ENCODE results near the gene APBB2. TPM values are rescaled to one million over a fixed set of nuclear protein-coding genes. Genes with fewer than 3 reads are reported as not detected.

The APBB2 gene
- total RNA-seq, 1 experiment from 2014 or later: 17.7 TPM

- CTCF ChIA-PET: no interaction called here
- Mint-ChIP-seq H3K4me3 (ENCODE audit: low read depth, unreplicated experiment) (no peak overlapping the region), H3K27me3 (ENCODE audit: unreplicated experiment) (no peaks in the 10 kb centered on the region), H3K27ac (ENCODE audit: unreplicated experiment) (no peak overlapping the region), H3K9me3 (ENCODE audit: low read depth, unreplicated experiment) (peaks cover 2% of the 10 kb centered on the region), H3K36me3 (ENCODE audit: insufficient read depth, unreplicated experiment) (no peaks in the 10 kb centered on the region), H3K4me1 (ENCODE audit: low read depth, unreplicated experiment) (no peaks in the 10 kb centered on the region)
- no peak for DNase-seq
- BruUV-seq (replicated peaks): no TSS peak
- no peak for TF ChIP-seq CTCF (IDR thresholded peaks at IDR 0.05; ENCODE audit: unreplicated experiment)
- intact Hi-C loops (cut with micrococcal nuclease; ENCODE audit: unreplicated experiment): no loop called here
These were observed 172.8 kb downstream of the APBB2 start for GRCh38 chr4:41041551-41041950.

GRCh38 chr4:41039317-41039716 is 175.0 kb downstream of the APBB2 start:
- no peak for TF ChIP-seq CTCF (IDR thresholded peaks at IDR 0.05; ENCODE audit: unreplicated experiment)
- Mint-ChIP-seq H3K27ac (ENCODE audit: unreplicated experiment) (no peak overlapping the region), H3K27me3 (ENCODE audit: unreplicated experiment) (no peaks in the 10 kb centered on the region), H3K4me3 (ENCODE audit: low read depth, unreplicated experiment) (no peak overlapping the region), H3K9me3 (ENCODE audit: low read depth, unreplicated experiment) (no peaks in the 10 kb centered on the region), H3K4me1 (ENCODE audit: low read depth, unreplicated experiment) (no peaks in the 10 kb centered on the region), H3K36me3 (ENCODE audit: insufficient read depth, unreplicated experiment) (no peaks in the 10 kb centered on the region)
- no peak for DNase-seq
- BruUV-seq (replicated peaks): no TSS peak
- intact Hi-C loops (cut with micrococcal nuclease; ENCODE audit: unreplicated experiment): no loop called here
- CTCF ChIA-PET: no interaction called here

- CTCF ChIA-PET: no interaction called here
- no peaks in the 10 kb centered on the region for H3K27me3 Mint-ChIP-seq (ENCODE audit: unreplicated experiment)
- H3K36me3 Mint-ChIP-seq (ENCODE audit: insufficient read depth, unreplicated experiment): no peaks in the 10 kb centered on the region
- TF ChIP-seq CTCF (IDR thresholded peaks at IDR 0.05; ENCODE audit: unreplicated experiment): no peak
- no peak overlapping the region for H3K4me3 Mint-ChIP-seq (ENCODE audit: low read depth, unreplicated experiment)
- intact Hi-C loops (cut with micrococcal nuclease; ENCODE audit: unreplicated experiment): no loop called here
- no peak overlapping the region for H3K27ac Mint-ChIP-seq (ENCODE audit: unreplicated experiment)
- H3K9me3 Mint-ChIP-seq (ENCODE audit: low read depth, unreplicated experiment): no peaks in the 10 kb centered on the region
- BruUV-seq (replicated peaks): no TSS peak
- no peak for DNase-seq
- H3K4me1 Mint-ChIP-seq (ENCODE audit: low read depth, unreplicated experiment): no peaks in the 10 kb centered on the region
These were observed 176.0 kb downstream of the APBB2 start for GRCh38 chr4:41038304-41038703.

GRCh38 chr4:41029098-41029497 is 185.2 kb downstream of the APBB2 start:
- intact Hi-C loops (cut with micrococcal nuclease; ENCODE audit: unreplicated experiment): loop anchor here (5.0 kb wide), 1 partner anchor 37 kb away; no protein-coding TSS in a partner anchor
- DNase-seq: no peak
- H3K27ac Mint-ChIP-seq (ENCODE audit: unreplicated experiment): peak overlapping the region; percentile 39
- BruUV-seq (replicated peaks): no TSS peak
- H3K4me1 Mint-ChIP-seq (ENCODE audit: low read depth, unreplicated experiment): peaks cover 14% of the 10 kb centered on the region
- peaks cover 5% of the 10 kb centered on the region for H3K36me3 Mint-ChIP-seq (ENCODE audit: insufficient read depth, unreplicated experiment)
- H3K9me3 Mint-ChIP-seq (ENCODE audit: low read depth, unreplicated experiment): peaks cover 10% of the 10 kb centered on the region
- TF ChIP-seq CTCF (IDR thresholded peaks at IDR 0.05; ENCODE audit: unreplicated experiment): no peak
- CTCF ChIA-PET: interaction anchor here (0.9 kb wide), 1 partner anchor 23 kb away, joined by 3 read pairs; no protein-coding TSS in a partner anchor
- no peak overlapping the region for H3K4me3 Mint-ChIP-seq (ENCODE audit: low read depth, unreplicated experiment)
- H3K27me3 Mint-ChIP-seq (ENCODE audit: unreplicated experiment): no peaks in the 10 kb centered on the region
